ENCODE measurements around the gene CHST4. TPM values are rescaled to one million over a fixed set of nuclear protein-coding genes. Genes with fewer than 3 reads are reported as not detected.

The CHST4 gene
- polyA plus RNA-seq, 1 donor (not counting 4 experiments of a cell fraction or from before 2014, with no cell fraction given), result 0.14 TPM

GRCh38 chr16:71507061-71507460, 19.2 kb upstream of the CHST4 start:
- no peak overlapping the region for H3K4me3 ChIP-seq (ENCODE audit: control insufficient read depth in 2 of 3, extremely low read depth in 1 of 3, insufficient read depth in 2 of 3, low read depth in 1 of 3, low read length in 3 of 3)
- DNase-seq (ENCODE audit: low read depth, low spot score) (no peak), FAIRE-seq (no peak)
- TF ChIP-seq EZH2 (IDR thresholded peaks at IDR 0.05; ENCODE audit: low read length) (no peak), CTCF (optimal IDR thresholded peaks at IDR 0.05 in 1 of 3, IDR thresholded peaks at IDR 0.05 in 1 of 3, conservative IDR thresholded peaks at IDR 0.05 in 1 of 3; ENCODE audit: extremely low read depth in 1 of 3, insufficient read depth in 2 of 3, low read length in 3 of 3) (no peak)
- no peaks in the 10 kb centered on the region for H4K20me1 ChIP-seq (ENCODE audit: control insufficient read depth, extremely low read depth, insufficient read depth, low read length)
- no peaks in the 10 kb centered on the region for H3K9me1 ChIP-seq (ENCODE audit: control insufficient read depth, extremely low read depth, insufficient read depth, low read length)
- no peaks in the 10 kb centered on the region for H3K4me1 ChIP-seq (ENCODE audit: control insufficient read depth, extremely low read depth, insufficient read depth, low read length)
- H3K4me2 ChIP-seq (ENCODE audit: control insufficient read depth, extremely low read depth, insufficient read depth, low read depth, low read length), result no peak overlapping the region
- H3K79me2 ChIP-seq (ENCODE audit: control insufficient read depth, insufficient read depth, low read length), result no peaks in the 10 kb centered on the region
- no peak overlapping the region for H3K9ac ChIP-seq (ENCODE audit: control insufficient read depth, extremely low read depth, insufficient read depth, low read length)
- dilution Hi-C loops (cut with MboI; ENCODE audit: extremely low pct_ligation_motif_present, low sequenced_read_pairs), result no loop called here
- H3K27ac ChIP-seq (ENCODE audit: control insufficient read depth, insufficient read depth, low read length), result no peak overlapping the region
- no peaks in the 10 kb centered on the region for H3K9me3 ChIP-seq (ENCODE audit: control insufficient read depth, low read depth, low read length)
- no peaks in the 10 kb centered on the region for H3K27me3 ChIP-seq (ENCODE audit: control insufficient read depth, extremely low read depth, insufficient read depth, low read length)
- no peak overlapping the region for H2AFZ ChIP-seq (ENCODE audit: control insufficient read depth, low read length)
- H3K36me3 ChIP-seq (ENCODE audit: control insufficient read depth in 2 of 2, extremely low read depth in 1 of 2, insufficient read depth in 2 of 2, low read length in 2 of 2), result no peaks in the 10 kb centered on the region

- Histone ChIP-seq H3K9me3 (ENCODE audit: control insufficient read depth, low read depth, low read length) (no peaks in the 10 kb centered on the region), H3K4me1 (ENCODE audit: control insufficient read depth, extremely low read depth, insufficient read depth, low read length) (no peaks in the 10 kb centered on the region), H3K27me3 (ENCODE audit: control insufficient read depth, extremely low read depth, insufficient read depth, low read length) (no peaks in the 10 kb centered on the region), H3K27ac (ENCODE audit: control insufficient read depth, insufficient read depth, low read length) (no peak overlapping the region), H3K9ac (ENCODE audit: control insufficient read depth, extremely low read depth, insufficient read depth, low read length) (no peak overlapping the region), H4K20me1 (ENCODE audit: control insufficient read depth, extremely low read depth, insufficient read depth, low read length) (no peaks in the 10 kb centered on the region), H3K79me2 (ENCODE audit: control insufficient read depth, insufficient read depth, low read length) (no peaks in the 10 kb centered on the region), H2AFZ (ENCODE audit: control insufficient read depth, low read length) (no peak overlapping the region), H3K4me3 (ENCODE audit: control insufficient read depth in 2 of 3, extremely low read depth in 1 of 3, insufficient read depth in 2 of 3, low read depth in 1 of 3, low read length in 3 of 3) (no peak overlapping the region), H3K36me3 (ENCODE audit: control insufficient read depth in 2 of 2, extremely low read depth in 1 of 2, insufficient read depth in 2 of 2, low read length in 2 of 2) (no peaks in the 10 kb centered on the region), H3K4me2 (ENCODE audit: control insufficient read depth, extremely low read depth, insufficient read depth, low read depth, low read length) (no peak overlapping the region), H3K9me1 (ENCODE audit: control insufficient read depth, extremely low read depth, insufficient read depth, low read length) (no peaks in the 10 kb centered on the region)
- FAIRE-seq (no peak), DNase-seq (ENCODE audit: low read depth, low spot score) (no peak)
- dilution Hi-C loops (cut with MboI; ENCODE audit: extremely low pct_ligation_motif_present, low sequenced_read_pairs), result no loop called here
- no peak for TF ChIP-seq EZH2 (IDR thresholded peaks at IDR 0.05; ENCODE audit: low read length)
- no peak for TF ChIP-seq CTCF (optimal IDR thresholded peaks at IDR 0.05 in 1 of 3, IDR thresholded peaks at IDR 0.05 in 1 of 3, conservative IDR thresholded peaks at IDR 0.05 in 1 of 3; ENCODE audit: extremely low read depth in 1 of 3, insufficient read depth in 2 of 3, low read length in 3 of 3)
These were observed 12.9 kb upstream of the CHST4 start for GRCh38 chr16:71513302-71513701.
